ENCODE measurements around the gene FMN2.

- TF ChIP-seq CTCF (conservative IDR thresholded peaks at IDR 0.05 in 1 of 2, IDR thresholded peaks at IDR 0.05 in 1 of 2; ENCODE audit: extremely low read depth in 1 of 2, insufficient read depth in 1 of 2, low read depth in 1 of 2, low read length in 2 of 2) (no peak), EZH2 (IDR thresholded peaks at IDR 0.05; ENCODE audit: borderline replicate concordance, low read length) (no peak)
Measured at GRCh38 chr1:240462277-240462676, 370.6 kb downstream of the FMN2 start.
